Panc1 (cell line): ENCODE data around the gene CORO2B. TPM values are rescaled to one million over a fixed set of nuclear protein-coding genes. Genes with fewer than 3 reads are reported as not detected.

ENCODE experiments used
- ATAC-seq: fragments of 200-7000 bp; cut with Tn5 transposase; 2 replicates; pipeline ENCODE4 v1.9.1; 2020; ENCODE audit warnings: mild to moderate bottlenecking, moderate library complexity
- BruUV-seq: library from RNA; stranded (reverse); fragments of 400-500 nt; replicated peaks from 2 replicates; lab custom pipeline; 2021; lab: Mats Ljungman, UMichigan
- CTCF ChIA-PET: fragments of 300-600 bp; sonication (Branson Sonifier 250); formaldehyde crosslinking; loops from one replicate; lab custom pipeline; 2022; ENCODE audit warnings: antibody characterized with exemption; lab: Charles Lee
- POLR2A ChIA-PET: fragments of 300-600 bp; sonication (Branson Sonifier 250); formaldehyde crosslinking; loops from one replicate; lab custom pipeline; 2022; ENCODE audit warnings: antibody characterized with exemption; lab: Charles Lee
- DNase-seq: peaks from one replicate; pipeline ENCODE4 v3.0.0-alpha.2; 2010; ENCODE audit warnings: low read depth, low spot score
- H3K27ac ChIP-seq: 2 replicates; pipeline ENCODE4 v1.5.1; 2011; ENCODE audit warnings: mild to moderate bottlenecking, low read length, inconsistent platforms
- H3K27me3 ChIP-seq: fragments of 200-500 bp; sonication (Bioruptor generic); 2 replicates; pipeline ENCODE4 v1.6.0; 2014; ENCODE audit warnings: low read length, inconsistent platforms; ENCODE audit not compliant: control insufficient read depth, insufficient read depth
- H3K36me3 ChIP-seq: fragments of 200-500 bp; sonication (Bioruptor generic); 2 replicates; pipeline ENCODE4 v1.5.1; 2014; ENCODE audit warnings: inconsistent platforms, mild to moderate bottlenecking, low read length, moderate library complexity; ENCODE audit not compliant: control insufficient read depth, insufficient read depth
- H3K4me1 ChIP-seq: 2 replicates; pipeline ENCODE4 v1.5.1; 2011; ENCODE audit warnings: inconsistent platforms, mild to moderate bottlenecking, low read length, moderate library complexity; ENCODE audit not compliant: control insufficient read depth, insufficient read depth
- H3K4me3 ChIP-seq, 2 experiments: 2 replicates each; pipeline ENCODE4 v1.5.1; 2011 to 2012; ENCODE audit warnings: low read depth in 2 of 2, low read length in 2 of 2, mild to moderate bottlenecking in 2 of 2, inconsistent platforms in 1 of 2, moderate library complexity in 1 of 2
- H3K9me3 ChIP-seq: fragments of 200-500 bp; sonication (Bioruptor generic); 2 replicates; pipeline ENCODE4 v1.5.1; 2014; ENCODE audit warnings: low read depth, mild to moderate bottlenecking, inconsistent platforms, low read length, moderate library complexity; ENCODE audit not compliant: control insufficient read depth, insufficient read depth
- CTCF ChIP-seq: fragments of 450-650 bp; IDR thresholded peaks from 2 replicates; pipeline ENCODE4 v1.5.1; 2017; ENCODE audit warnings: mild to moderate bottlenecking
- POLR2AphosphoS5 ChIP-seq: IDR thresholded peaks from 2 replicates; pipeline ENCODE4 v1.6.1; 2012; ENCODE audit warnings: mild to moderate bottlenecking, low read depth, low read length, moderate library complexity
- REST ChIP-seq, 2 experiments: IDR thresholded peaks; 2 replicates each; pipeline ENCODE4 v1.6.1; 2011 to 2012; ENCODE audit warnings: low read depth in 2 of 2, control low read depth in 1 of 2, low read length in 1 of 2, mild to moderate bottlenecking in 1 of 2, moderate library complexity in 1 of 2; ENCODE audit not compliant: insufficient read depth in 1 of 2
- SIN3A ChIP-seq: IDR thresholded peaks from 2 replicates; pipeline ENCODE4 v1.6.1; 2012; ENCODE audit warnings: low read depth, mild to moderate bottlenecking, low read length, moderate library complexity, borderline replicate concordance; ENCODE audit not compliant: insufficient read depth
- TCF7L2 ChIP-seq: IDR thresholded peaks from 2 replicates; pipeline ENCODE4 v1.6.1; 2011; ENCODE audit warnings: mild to moderate bottlenecking, low read depth, low read length, inconsistent platforms
- in situ Hi-C: cut with HindIII; loops from 2 replicates; pipeline ENCODE4 v1.10.0; 2016; ENCODE audit warnings: low sequenced_read_pairs, low pct_unique_long_range_greater_than_20kb
- intact Hi-C: fragments of 100-400 bp; cut with micrococcal nuclease; formaldehyde crosslinking; loops from one replicate; pipeline ENCODE4 v1.10.0; 2022; ENCODE audit not compliant: unreplicated experiment
- total RNA-seq: library from RNA; stranded (reverse); gene quantifications from one replicate; pipeline ENCODE4 v1.2.1, GENCODE V29; 2021; ENCODE audit not compliant: unreplicated experiment

CORO2B gene
- total RNA-seq, 1 experiment from 2014 or later = 0.36 TPM

GRCh38 chr15:68565726-68566125 lies 13.1 kb upstream of the CORO2B start:
- H3K4me3 ChIP-seq = no peak overlapping the region
- ATAC-seq = no peak
- peaks cover 4% of the 10 kb centered on the region; the same call in 1 of the 2 replicates for H3K27me3 ChIP-seq
- ChIA-PET CTCF (interaction anchor here (0.5 kb wide), 1 partner anchor 310 kb away, joined by 3 read pairs; no protein-coding TSS in a partner anchor), POLR2A (interaction anchor here (0.6 kb wide), 1 partner anchor 39 kb away, joined by 5 read pairs; no protein-coding TSS in a partner anchor)
- no peak overlapping the region for H3K27ac ChIP-seq
- BruUV-seq = no TSS peak
- no peaks in the 10 kb centered on the region for H3K36me3 ChIP-seq
- in situ Hi-C loops = no loop called here
- no peaks in the 10 kb centered on the region for H3K4me1 ChIP-seq
- intact Hi-C loops = no loop called here
- no peaks in the 10 kb centered on the region for H3K9me3 ChIP-seq
- TF ChIP-seq TCF7L2 = no peak
- TF ChIP-seq CTCF = no peak
- TF ChIP-seq POLR2AphosphoS5 = no peak
- TF ChIP-seq REST (IDR thresholded peaks at IDR 0.05; ENCODE audit: insufficient read depth in 1 of 2, low read depth in 2 of 2, low read length in 1 of 2) = no peak
- TF ChIP-seq SIN3A = no peak
- DNase-seq = no peak

- Histone ChIP-seq H3K27me3 (peaks cover 8% of the 10 kb centered on the region), H3K27ac (no peak overlapping the region), H3K9me3 (no peaks in the 10 kb centered on the region), H3K4me1 (no peaks in the 10 kb centered on the region), H3K36me3 (no peaks in the 10 kb centered on the region), H3K4me3 (no peak overlapping the region)
- no peak for TF ChIP-seq SIN3A
- TF ChIP-seq POLR2AphosphoS5 = no peak
- TF ChIP-seq REST (IDR thresholded peaks at IDR 0.05; ENCODE audit: insufficient read depth in 1 of 2, low read depth in 2 of 2, low read length in 1 of 2) = no peak
- TF ChIP-seq TCF7L2 = no peak
- no peak for TF ChIP-seq CTCF
- DNase-seq (no peak), ATAC-seq (no peak)
- POLR2A ChIA-PET = no interaction called here
- in situ Hi-C loops = no loop called here
- BruUV-seq = no TSS peak
- intact Hi-C loops = no loop called here
- CTCF ChIA-PET = no interaction called here
These were observed 12.3 kb upstream of the CORO2B start for GRCh38 chr15:68566377-68566954.
